Hepatocyte (in vitro differentiated cells): ENCODE data around the gene SLC6A20. TPM values are rescaled to one million over a fixed set of nuclear protein-coding genes. Genes with fewer than 3 reads are reported as not detected.

Experiments used
- DNase-seq: peaks from one replicate; pipeline ENCODE4 v3.0.0-alpha.2; 2016; ENCODE audit warnings: low spot score
- H2AFZ ChIP-seq: fragments of 200-600 bp; sonication (generic); 2 replicates; pipeline ENCODE4 v1.6.0; 2016; ENCODE audit warnings: antibody characterized with exemption, mild to moderate bottlenecking
- H3K27ac ChIP-seq: fragments of 200-600 bp; sonication (generic); 2 replicates; pipeline ENCODE4 v1.5.1; 2016; ENCODE audit warnings: mild to moderate bottlenecking
- H3K27me3 ChIP-seq: fragments of 200-600 bp; sonication (generic); 2 replicates; pipeline ENCODE4 v1.6.1; 2016
- H3K36me3 ChIP-seq: fragments of 200-600 bp; sonication (generic); replicated peaks from 2 replicates; pipeline ENCODE4 v1.5.1; 2016; ENCODE audit warnings: low read depth; ENCODE audit not compliant: insufficient read depth
- H3K4me1 ChIP-seq: fragments of 200-600 bp; sonication (generic); 2 replicates; pipeline ENCODE4 v1.5.1; 2016; ENCODE audit warnings: mild to moderate bottlenecking, moderate library complexity; ENCODE audit not compliant: insufficient read depth
- H3K4me2 ChIP-seq: fragments of 200-600 bp; sonication (generic); 2 replicates; pipeline ENCODE4 v1.6.0; 2016
- H3K4me3 ChIP-seq: fragments of 200-600 bp; sonication (generic); 2 replicates; pipeline ENCODE4 v1.5.1; 2016; ENCODE audit warnings: mild to moderate bottlenecking
- H3K79me2 ChIP-seq: fragments of 200-600 bp; sonication (generic); 2 replicates; pipeline ENCODE4 v1.6.0; 2017; ENCODE audit warnings: mild to moderate bottlenecking
- H3K9me2 ChIP-seq: fragments of 200-600 bp; sonication (generic); replicated peaks from 2 replicates; pipeline ENCODE4 v1.6.0; 2017; ENCODE audit warnings: mild to moderate bottlenecking; ENCODE audit not compliant: insufficient read depth
- H3K9me3 ChIP-seq: fragments of 200-600 bp; sonication (generic); 2 replicates; pipeline ENCODE4 v1.5.1; 2016; ENCODE audit warnings: low read depth, mild to moderate bottlenecking
- H4K20me1 ChIP-seq: fragments of 200-600 bp; sonication (generic); 2 replicates; pipeline ENCODE4 v1.6.0; 2016; ENCODE audit warnings: mild to moderate bottlenecking; ENCODE audit not compliant: insufficient read depth, poor library complexity, severe bottlenecking
- EZH2 ChIP-seq: fragments of 200-600 bp; sonication (generic); IDR thresholded peaks from 2 replicates; pipeline ENCODE4 v1.6.1; 2016; ENCODE audit warnings: antibody characterized with exemption, mild to moderate bottlenecking, borderline replicate concordance
- EZH2phosphoT487 ChIP-seq: fragments of 200-600 bp; sonication (generic); IDR thresholded peaks from one replicate; pipeline ENCODE4 v1.6.1; 2018; ENCODE audit warnings: antibody characterized with exemption, mild to moderate bottlenecking, low read depth, moderate library complexity; ENCODE audit not compliant: unreplicated experiment, severe bottlenecking
- WGBS: methylation state at CpG from one replicate; pipeline ENCODE4 v1.1.6; 2016; ENCODE audit warnings: low lambda C conversion rate; ENCODE audit errors: missing lambda C conversion rate; 5-methylcytosine and 5-hydroxymethylcytosine counted together
- polyA plus RNA-seq: library from polyadenylated mRNA; unstranded; fragments of >200 nt; fragmentation: Nextera tagmentation; extraction: Ambion mirVana; gene quantifications from 2 replicates; pipeline ENCODE4 v1.2.1, GENCODE V29; 2016
- total RNA-seq: library from RNA; depleted of rRNA; stranded (reverse); fragments of >200 nt; gene quantifications from 2 replicates; pipeline ENCODE4 v1.2.3, GENCODE V29; 2014
- TF ChIP-seq, protein P1 (sequence below): fragments of 200-600 bp; sonication (generic); IDR thresholded peaks from 2 replicates; pipeline ENCODE4 v1.5.1; 2016; ENCODE audit warnings: antibody characterized with exemption, mild to moderate bottlenecking; ENCODE audit not compliant: poor library complexity

Gene SLC6A20
- total and polyA plus RNA-seq, 2 experiments from 2014 or later: 5.7 to 9.6 TPM

DNA sequence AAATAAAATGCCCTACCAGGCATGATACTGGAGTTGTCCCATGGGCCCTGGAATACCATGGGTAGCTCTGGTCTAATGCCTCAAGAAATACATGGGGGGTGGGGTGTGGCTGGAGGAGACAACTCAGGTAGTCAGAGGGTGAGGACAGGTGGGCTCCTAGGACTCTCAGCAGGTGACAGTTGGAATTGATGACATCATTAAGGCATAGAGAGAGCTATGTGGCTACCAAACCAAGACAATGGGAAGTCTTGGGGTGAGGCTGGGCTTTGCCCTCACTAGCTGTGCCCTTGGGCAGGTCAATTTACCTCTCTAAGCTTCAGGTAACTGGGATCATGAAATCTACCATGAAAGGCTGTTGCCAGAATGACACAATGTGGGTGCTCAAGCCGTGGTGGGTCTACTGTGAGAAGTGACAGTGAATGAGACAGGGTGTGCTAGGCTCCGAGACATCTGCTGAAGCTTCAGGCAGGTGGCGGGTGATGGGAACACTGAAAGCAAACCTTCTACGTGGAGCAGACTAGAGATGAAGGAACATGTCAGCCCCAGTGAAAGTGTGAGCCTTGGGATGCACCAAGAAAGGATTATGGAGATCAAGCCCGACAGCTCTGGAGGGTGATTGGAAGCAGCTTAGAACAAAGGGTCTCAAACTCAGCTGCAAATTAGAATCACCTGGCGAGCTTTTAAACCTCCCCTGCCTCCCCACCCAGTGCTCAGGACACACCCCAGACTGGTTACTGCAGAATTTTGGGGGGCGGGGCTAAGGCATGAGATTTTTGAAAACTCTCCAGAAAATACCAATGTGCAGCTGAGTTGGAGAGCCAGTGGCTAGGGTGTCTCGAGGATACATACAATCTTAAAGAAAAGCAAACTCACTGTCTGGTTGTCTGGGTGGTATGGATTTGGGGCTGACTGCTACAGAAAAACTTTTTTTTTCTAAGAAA, 21.5 kb downstream of the SLC6A20 start:
- Histone ChIP-seq H3K4me2 (no peak overlapping the region), H2AFZ (no peak overlapping the region), H3K4me3 (no peak overlapping the region), H3K36me3 (no peaks in the 10 kb centered on the region), H3K27ac (peak overlapping the region; percentile 95), H3K79me2 (no peaks in the 10 kb centered on the region), H3K9me2 (no peaks in the 10 kb centered on the region), H3K27me3 (no peaks in the 10 kb centered on the region), H4K20me1 (no peaks in the 10 kb centered on the region), H3K4me1 (peaks cover 22% of the 10 kb centered on the region), H3K9me3 (no peaks in the 10 kb centered on the region)
- 78% methylated on average over 8 of the region's 8 CpGs for WGBS
- TF ChIP-seq, protein P1, sequence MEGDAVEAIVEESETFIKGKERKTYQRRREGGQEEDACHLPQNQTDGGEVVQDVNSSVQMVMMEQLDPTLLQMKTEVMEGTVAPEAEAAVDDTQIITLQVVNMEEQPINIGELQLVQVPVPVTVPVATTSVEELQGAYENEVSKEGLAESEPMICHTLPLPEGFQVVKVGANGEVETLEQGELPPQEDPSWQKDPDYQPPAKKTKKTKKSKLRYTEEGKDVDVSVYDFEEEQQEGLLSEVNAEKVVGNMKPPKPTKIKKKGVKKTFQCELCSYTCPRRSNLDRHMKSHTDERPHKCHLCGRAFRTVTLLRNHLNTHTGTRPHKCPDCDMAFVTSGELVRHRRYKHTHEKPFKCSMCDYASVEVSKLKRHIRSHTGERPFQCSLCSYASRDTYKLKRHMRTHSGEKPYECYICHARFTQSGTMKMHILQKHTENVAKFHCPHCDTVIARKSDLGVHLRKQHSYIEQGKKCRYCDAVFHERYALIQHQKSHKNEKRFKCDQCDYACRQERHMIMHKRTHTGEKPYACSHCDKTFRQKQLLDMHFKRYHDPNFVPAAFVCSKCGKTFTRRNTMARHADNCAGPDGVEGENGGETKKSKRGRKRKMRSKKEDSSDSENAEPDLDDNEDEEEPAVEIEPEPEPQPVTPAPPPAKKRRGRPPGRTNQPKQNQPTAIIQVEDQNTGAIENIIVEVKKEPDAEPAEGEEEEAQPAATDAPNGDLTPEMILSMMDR: no peak
- no peak for TF ChIP-seq EZH2
- no peak for TF ChIP-seq EZH2phosphoT487
- no peak for DNase-seq

DNA sequence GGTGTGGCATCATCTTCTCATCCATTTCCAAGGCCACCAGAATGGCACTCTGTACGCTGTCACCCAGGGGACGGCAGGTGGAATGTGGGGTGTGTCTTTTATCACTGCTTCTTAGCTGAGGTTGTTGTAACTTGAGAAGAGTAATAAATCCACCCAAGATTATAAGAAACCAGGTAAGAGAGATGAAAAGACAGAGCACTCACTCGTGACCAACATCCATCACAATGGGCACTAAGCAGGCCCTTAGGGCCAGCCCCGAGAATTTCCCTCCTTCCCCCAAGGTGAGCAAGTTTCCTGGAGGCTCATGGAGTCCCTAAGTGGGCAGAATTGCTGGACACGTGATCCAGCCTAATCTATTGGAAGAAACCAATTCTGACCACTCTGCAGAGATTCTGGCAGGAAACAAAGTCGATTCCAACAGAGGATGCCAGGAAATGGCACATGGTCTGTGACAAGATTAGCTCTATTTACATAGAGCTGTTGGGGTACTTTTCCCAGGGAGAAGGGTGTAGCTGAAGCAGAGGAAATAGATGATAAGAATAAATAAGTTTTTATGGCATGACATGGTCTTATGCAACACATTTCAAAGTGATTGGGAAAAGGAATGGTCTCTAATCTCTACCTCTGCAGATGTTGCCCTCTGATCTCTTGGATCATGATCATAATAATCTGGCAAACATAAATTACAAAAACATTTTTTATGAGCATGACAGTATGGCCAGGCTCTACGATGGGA, 22.5 kb downstream of the SLC6A20 start:
- Histone ChIP-seq H3K4me3 (no peak overlapping the region), H3K79me2 (no peaks in the 10 kb centered on the region), H3K36me3 (no peaks in the 10 kb centered on the region), H3K4me2 (no peak overlapping the region), H3K27ac (peak overlapping the region; percentile 95), H3K27me3 (no peaks in the 10 kb centered on the region), H3K9me2 (no peaks in the 10 kb centered on the region), H2AFZ (no peak overlapping the region), H3K9me3 (no peaks in the 10 kb centered on the region), H3K4me1 (peaks cover 22% of the 10 kb centered on the region), H4K20me1 (no peaks in the 10 kb centered on the region)
- TF ChIP-seq EZH2: no peak
- TF ChIP-seq EZH2phosphoT487: no peak
- TF ChIP-seq, protein P1: no peak
- 57% methylated on average over 7 of the region's 7 CpGs for WGBS
- DNase-seq: peak; percentile 58

DNA sequence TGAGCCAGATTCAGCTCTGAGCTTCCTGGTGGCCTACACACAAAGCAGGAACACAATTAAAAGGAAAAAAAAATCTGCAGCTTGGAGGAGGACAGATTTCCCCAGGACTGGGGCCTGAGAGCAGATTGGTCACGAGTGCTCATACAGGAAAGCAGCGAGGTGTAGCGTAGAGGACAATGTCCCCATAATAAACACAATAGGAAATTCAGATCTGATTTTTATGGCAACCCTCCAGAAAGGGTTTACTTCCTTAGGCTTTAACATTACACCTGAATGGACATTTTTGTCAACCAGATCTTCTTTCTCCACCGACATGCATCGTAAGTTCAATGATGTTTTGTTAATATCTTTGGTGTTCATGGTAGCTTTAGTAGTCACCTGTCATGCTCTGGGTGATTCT, 23.3 kb downstream of the SLC6A20 start:
- no peaks in the 10 kb centered on the region for H3K27me3 ChIP-seq
- WGBS: 91% methylated on average over 5 of the region's 5 CpGs
- H3K27ac ChIP-seq: peak overlapping the region; percentile 95
- H3K79me2 ChIP-seq: no peaks in the 10 kb centered on the region
- H3K9me3 ChIP-seq: no peaks in the 10 kb centered on the region
- H4K20me1 ChIP-seq: no peaks in the 10 kb centered on the region
- no peak for TF ChIP-seq EZH2phosphoT487
- TF ChIP-seq, protein P1: no peak
- TF ChIP-seq EZH2: no peak
- H3K4me2 ChIP-seq: no peak overlapping the region
- H3K4me3 ChIP-seq: no peak overlapping the region
- H2AFZ ChIP-seq: no peak overlapping the region
- H3K4me1 ChIP-seq: peaks cover 22% of the 10 kb centered on the region
- no peaks in the 10 kb centered on the region for H3K9me2 ChIP-seq
- no peaks in the 10 kb centered on the region for H3K36me3 ChIP-seq
- DNase-seq: no peak
